Measurements from ENCODE around the gene ZBTB16. TPM values are rescaled to one million over a fixed set of nuclear protein-coding genes. Genes with fewer than 3 reads are reported as not detected.

The ZBTB16 gene
- total and polyA plus RNA-seq, 11 donors = 15.3 to 130 (median 62.8) TPM

DNA sequence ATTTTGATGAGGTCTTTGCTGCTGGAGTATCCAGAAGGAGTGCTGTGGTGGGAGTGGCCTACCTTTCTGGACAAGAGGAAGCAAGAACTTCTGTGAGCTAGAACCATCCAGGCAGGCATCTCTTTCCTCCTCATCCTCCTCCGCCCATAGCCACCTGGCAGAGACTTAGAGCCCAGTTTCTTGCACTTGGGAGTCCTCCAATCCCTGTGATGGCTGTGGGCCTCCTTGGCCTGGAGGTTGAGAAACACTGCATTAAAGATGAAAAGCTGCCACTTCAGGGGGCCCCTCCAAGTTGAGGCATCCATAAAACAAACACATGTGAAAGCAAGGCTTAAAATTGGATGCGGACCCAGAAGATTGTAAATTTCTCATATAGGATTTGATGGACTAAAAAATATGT, 110.3 kb downstream of the ZBTB16 start:
- Histone ChIP-seq H3K9me3 (no peaks in the 10 kb centered on the region), H3K27ac (peak overlapping the region; percentile 80 to 100 (median 98)), H3K36me3 (no peaks in the 10 kb centered on the region), H3K27me3 (no peaks in the 10 kb centered on the region), H3K4me1 (peaks cover 65 to 100% (median 97%) of the 10 kb centered on the region in 12 donors), H3K4me3 (no peak overlapping the region)
- TF ChIP-seq CTCF (IDR thresholded peaks at IDR 0.05) (no peak), POLR2A (IDR thresholded peaks at IDR 0.05) (no peak)
- DNase-seq (no peak), ATAC-seq (no peak)
- 89 to 99% (median 92%) methylated on average over 2 of the region's 2 CpGs for WGBS, 4 donors
- intact Hi-C loops (cut with DNase I) = loop anchor here in 4 of 10 donors (5.0 to 10.0 kb wide), 4 partner anchors 45 to 295 kb away; partner anchors contain the start of gene USP28 (in 1 of the 4)

- intact Hi-C loops (cut with DNase I) = loop anchor here in 4 of 10 donors (5.0 to 10.0 kb wide), 4 partner anchors 45 to 295 kb away; partner anchors contain the start of gene USP28 (in 1 of the 4)
- H3K4me1 ChIP-seq = peaks cover 61 to 100% (median 97%) of the 10 kb centered on the region in 12 donors
- H3K4me3 ChIP-seq = no peak overlapping the region
- 88 to 92% (median 90%) methylated on average over 10 of the region's 10 CpGs for WGBS, 4 donors
- TF ChIP-seq CTCF (IDR thresholded peaks at IDR 0.05) (no peak), POLR2A (IDR thresholded peaks at IDR 0.05) (no peak)
- DNase-seq (no peak), ATAC-seq (no peak)
- H3K9me3 ChIP-seq = no peaks in the 10 kb centered on the region
- no peaks in the 10 kb centered on the region for H3K27me3 ChIP-seq
- peak overlapping the region; percentile 80 to 100 (median 98) for H3K27ac ChIP-seq
- H3K36me3 ChIP-seq = no peaks in the 10 kb centered on the region
Measured at GRCh38 chr11:114170226-114170625, 110.7 kb downstream of the ZBTB16 start.

- H3K4me3 ChIP-seq = peak overlapping the region in 2 of 12 donors; percentile 5 to 11
- no peaks in the 10 kb centered on the region for H3K27me3 ChIP-seq
- peak; percentile 83 to 99 (median 95) for DNase-seq
- WGBS, 4 donors = 15 to 19% (median 17%) methylated on average over 15 of the region's 15 CpGs
- ATAC-seq = peak; percentile 75 to 84 (median 79)
- H3K4me1 ChIP-seq = peaks cover 58 to 99% (median 95%) of the 10 kb centered on the region in 12 donors
- H3K36me3 ChIP-seq = no peaks in the 10 kb centered on the region
- intact Hi-C loops (cut with DNase I) = loop anchor here in 5 of 10 donors (1.0 to 10.0 kb wide), 5 partner anchors 8 to 297 kb away; partner anchors contain the start of gene USP28 (in 1 of the 5)
- peak in 1 of 2 donors; percentile 49 for TF ChIP-seq POLR2A (IDR thresholded peaks at IDR 0.05)
- TF ChIP-seq CTCF (IDR thresholded peaks at IDR 0.05) = no peak
- peak overlapping the region; percentile 80 to 100 (median 98) for H3K27ac ChIP-seq
- no peaks in the 10 kb centered on the region for H3K9me3 ChIP-seq
Measured at GRCh38 chr11:114171257-114172054, 111.9 kb downstream of the ZBTB16 start.

Measured in heart left ventricle (tissue), 16 donors.